Stimulated activated CD4-positive, alpha-beta T cell treated with anti-CD3 and anti-CD28 coated beads, Interleukin-12 subunit alpha, Interleukin-12 subunit beta, amount 100 ng/mL, for 48 hours (primary cell): ENCODE measurements around the gene REL.
"Not testable (repeated sequence)": the region's sequence is repeated elsewhere in the genome, so short reads cannot be mapped to it uniquely, and the experiment has no call there.

ENCODE experiments used
- DNase-seq, 3 donors: peaks; one replicate each; pipeline ENCODE4 v3.0.0-alpha.2; 2020; ENCODE audit warnings: low read depth in 2 of 3, low spot score in 1 of 3

The REL gene

DNA sequence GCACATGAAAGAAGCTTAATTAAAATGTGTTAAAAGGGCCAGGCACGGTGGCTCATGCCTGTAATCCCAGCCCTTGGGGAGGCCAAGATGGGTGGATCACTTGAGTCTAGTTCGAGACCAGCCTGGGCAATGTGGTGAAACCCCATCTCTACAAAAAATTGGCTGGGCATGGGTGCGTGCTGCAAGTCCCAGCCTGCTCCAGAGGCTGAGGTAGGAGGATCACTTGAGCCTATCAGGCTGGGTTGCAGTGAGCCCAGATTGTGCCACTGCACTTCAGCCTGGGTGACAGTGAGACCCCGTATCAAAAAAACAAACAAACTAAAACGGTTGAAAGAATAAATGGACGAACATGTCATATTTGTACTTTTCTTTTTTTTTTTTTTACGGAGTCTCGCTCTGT is 26.0 kb downstream of the REL start:
- DNase-seq, result no peak

- no peak for DNase-seq
These were observed 44.8 kb downstream of the REL start for GRCh38 chr2:60925994-60926740.

GRCh38 chr2:60926741-60927552 is 45.6 kb downstream of the REL start:
- no peak for DNase-seq

DNA sequence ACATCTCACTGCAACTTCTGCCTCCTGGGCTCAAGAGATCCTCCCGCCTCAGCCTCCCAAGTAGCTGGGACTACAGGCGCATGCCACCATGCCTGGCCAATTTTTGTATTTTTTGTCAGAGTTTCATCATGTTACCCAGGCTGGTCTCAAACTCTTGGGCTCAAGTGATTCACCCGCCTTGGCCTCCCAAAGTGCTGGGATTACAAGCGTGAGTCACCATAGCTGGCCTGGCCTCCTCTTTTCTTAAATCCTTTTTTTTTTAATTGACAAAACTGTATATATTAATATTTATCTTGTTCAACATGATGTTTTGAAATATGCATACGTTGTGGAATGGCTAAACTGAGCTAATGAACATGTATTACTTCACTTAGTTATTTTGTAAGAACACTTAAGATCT is 50.7 kb downstream of the REL start:
- DNase-seq, result not testable (repeated sequence)

DNA sequence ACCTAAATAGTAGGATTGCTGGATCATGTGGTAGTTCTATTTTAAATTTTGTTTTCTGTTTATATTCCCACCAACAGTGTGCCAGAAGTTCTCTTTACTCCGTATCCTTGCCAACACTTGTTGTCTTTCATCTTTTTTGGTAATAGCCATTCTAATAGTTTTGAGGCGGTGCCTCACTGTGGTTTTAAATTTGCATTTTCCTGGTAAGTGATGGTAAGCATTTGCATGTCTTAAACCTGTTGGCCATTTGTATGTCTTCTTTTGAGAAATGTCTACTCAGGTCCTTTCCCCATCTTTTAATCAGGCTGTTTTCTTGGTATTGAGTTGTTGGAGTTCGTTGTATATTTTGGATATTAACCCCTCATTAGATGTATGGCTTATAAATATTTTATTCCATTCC is 51.6 kb downstream of the REL start:
- no peak for DNase-seq

DNA sequence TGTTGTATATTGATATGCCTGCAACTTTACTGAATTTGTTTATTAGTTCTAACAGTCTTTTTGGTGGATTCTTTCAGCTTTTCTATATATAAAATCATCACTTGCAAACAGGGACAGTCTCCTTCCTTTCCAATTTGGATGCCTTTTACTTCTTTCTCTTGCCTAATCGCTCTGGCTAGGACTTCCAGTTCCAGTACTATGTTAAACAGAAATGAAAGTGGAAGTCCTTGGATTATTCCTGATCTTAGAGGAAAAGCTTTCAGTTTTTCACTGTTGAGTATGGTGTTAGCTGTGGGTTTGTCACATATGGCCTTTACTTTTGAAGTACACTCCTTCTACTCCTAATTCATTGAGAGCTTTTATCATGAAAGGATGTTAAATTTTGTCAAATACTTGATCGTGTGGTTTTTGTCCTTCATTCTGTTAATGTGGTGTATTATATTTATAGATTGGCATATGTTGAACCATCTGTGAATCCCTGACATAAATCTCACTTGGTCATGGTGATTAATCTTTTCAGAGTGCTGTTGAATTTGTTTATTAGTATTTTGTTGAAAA is 52.9 kb downstream of the REL start:
- DNase-seq, result no peak

- no peak for DNase-seq
These were observed 55.4 kb downstream of the REL start for GRCh38 chr2:60936757-60937156.

GRCh38 chr2:60938301-60938700 is 56.9 kb downstream of the REL start:
- DNase-seq, result no peak

DNA sequence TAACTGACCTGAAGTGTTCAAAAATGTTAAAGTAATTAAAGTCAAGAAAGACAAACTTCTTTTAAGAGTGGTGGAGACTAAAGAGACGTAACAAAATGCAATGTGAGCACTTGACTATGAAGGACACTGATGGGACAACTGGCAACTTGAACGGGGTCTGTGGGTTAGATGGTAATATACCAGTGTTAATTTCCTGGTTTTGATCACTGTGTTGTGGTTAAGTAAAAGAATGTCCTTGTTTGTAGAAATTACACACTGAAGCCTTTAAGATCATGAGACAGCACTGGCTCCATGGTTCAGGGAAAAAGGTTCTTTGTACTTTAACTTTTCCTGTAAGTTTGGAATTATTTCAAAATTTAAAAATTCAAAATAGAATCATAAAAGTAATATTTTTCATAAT is 58.2 kb downstream of the REL start:
- no peak for DNase-seq

GRCh38 chr2:60945341-60945740 is 64.0 kb downstream of the REL start:
- DNase-seq, result no peak

GRCh38 chr2:60947056-60947455 is 65.7 kb downstream of the REL start:
- no peak for DNase-seq

DNA sequence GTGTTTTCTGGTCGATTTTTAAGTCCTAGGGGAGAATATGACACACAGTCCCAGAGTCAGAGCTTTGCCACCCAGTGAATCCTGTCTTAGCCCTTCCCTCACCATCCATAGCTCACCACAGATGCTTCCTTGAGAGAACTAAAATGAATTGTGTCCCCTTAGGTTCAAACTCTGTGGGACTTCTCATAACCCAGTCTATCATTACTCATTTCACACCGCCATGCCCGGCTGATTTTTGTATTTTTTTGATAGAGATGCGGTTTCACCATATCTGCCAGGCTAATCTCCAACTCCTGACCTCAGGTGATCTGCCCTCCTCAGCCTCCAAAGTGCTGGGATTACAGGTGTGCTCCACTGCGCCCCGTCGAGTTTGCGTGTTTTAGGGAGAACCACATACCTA is 66.8 kb downstream of the REL start:
- DNase-seq, result no peak

DNA sequence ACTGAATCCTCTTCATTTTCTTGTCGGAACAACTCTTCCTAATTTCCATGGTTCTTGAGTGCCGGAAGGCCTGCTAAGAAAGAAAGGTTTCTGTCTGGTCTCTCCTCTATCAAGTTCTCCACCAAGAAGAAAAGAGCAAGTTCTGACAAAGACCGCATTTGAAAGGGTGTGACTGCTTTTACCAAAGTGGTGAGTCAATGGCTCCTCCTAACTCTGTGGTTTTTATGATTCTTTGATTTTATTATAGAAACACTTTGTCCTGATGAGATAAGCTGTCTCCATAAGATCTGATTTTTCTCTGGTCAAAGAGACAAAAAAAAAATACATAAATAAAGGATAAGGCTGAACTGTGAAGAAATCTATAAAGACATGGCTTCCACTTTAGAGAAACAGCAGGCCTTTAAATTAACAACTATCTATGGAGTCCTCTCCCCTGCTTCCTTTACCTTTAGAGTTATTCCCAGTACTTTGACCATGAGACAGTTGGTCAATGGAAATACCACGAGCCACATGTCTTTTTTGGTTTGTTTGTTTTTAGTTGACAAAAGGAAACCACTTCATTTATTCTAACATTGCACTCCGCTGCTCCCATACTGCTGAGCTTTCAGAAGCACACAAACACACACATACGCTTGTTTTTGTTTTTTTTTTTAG is 67.7 kb downstream of the REL start:
- DNase-seq, result no peak

DNA sequence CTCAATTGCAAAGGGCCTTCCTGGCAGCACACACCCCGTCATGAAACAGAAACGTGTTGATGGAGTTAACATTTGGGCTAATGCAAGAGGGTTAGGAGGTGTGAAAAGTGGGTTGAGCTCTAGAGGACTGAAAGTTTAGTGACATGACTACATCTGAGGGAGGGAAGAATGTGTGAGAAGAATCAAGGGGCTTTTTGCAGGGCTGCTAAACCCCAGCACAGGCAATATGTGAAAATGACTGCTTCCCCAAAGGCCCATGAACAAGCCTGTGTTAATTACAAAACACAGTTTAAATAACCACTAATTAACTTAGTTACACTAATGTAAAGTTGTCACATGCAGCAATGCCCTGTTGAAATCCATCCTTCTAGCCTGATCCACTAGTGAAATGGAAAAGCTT is 72.8 kb downstream of the REL start:
- no peak for DNase-seq

GRCh38 chr2:60957224-60957623 is 75.8 kb downstream of the REL start:
- no peak for DNase-seq

DNA sequence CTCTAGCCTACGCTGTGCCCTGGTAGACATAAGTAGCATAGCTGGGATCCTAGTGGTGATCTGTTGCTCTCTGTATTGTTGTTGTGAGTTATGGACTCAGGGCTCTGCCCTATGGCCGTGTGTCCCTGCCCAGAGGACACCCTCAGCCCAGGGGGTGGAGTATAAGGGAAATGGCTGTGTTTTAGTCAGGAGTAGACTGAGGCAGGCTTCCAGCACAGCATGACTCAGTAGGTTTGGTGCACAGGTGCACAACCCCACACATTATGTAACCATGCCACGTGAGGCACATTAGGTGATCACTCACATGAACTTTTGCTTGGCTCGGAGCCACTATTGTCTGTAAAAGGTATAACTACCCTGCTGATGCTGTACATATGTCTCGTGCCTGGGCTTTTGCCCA is 76.3 kb downstream of the REL start:
- DNase-seq, result no peak

DNA sequence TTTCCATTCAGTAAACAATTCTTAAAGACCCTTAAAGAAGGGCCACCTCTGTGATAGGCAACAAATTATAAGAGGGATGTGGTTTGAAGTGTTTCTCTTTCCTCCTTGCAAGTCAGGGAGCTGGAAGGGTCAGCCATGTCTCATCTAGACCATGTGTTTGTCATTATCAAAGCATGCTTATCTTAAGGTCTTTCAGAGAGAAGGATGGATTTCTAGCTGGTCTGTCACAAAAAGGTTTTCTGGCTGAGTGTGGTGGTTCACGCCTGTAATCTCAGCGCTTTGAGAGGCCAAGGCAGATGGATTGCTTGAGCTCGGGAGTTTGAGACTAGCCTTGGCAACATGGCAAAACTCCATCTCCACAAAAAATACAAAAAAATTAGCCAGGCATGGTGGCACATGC is 77.0 kb downstream of the REL start:
- DNase-seq, result no peak

DNA sequence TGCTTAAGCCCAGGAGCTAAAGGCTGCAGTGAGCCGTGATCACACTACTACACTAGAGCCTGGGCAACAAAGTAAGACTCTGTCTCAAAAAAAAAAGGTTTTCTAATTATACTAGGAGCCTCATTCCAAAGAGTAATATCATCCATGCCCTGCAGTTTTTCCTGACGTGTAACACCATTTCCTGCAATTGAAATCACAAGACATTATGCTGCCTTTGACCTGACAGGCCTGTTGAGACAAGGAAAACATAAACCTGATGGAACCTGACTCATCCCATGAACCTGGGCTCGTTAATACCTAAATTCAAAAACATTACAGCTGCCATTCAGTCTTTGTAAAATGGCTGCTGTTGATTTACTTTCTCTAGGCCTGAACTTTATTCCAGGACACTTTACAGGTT is 77.4 kb downstream of the REL start:
- no peak for DNase-seq

GRCh38 chr2:60959501-60959900 is 78.1 kb downstream of the REL start:
- no peak for DNase-seq

GRCh38 chr2:60960706-60961105 is 79.3 kb downstream of the REL start:
- no peak for DNase-seq

DNA sequence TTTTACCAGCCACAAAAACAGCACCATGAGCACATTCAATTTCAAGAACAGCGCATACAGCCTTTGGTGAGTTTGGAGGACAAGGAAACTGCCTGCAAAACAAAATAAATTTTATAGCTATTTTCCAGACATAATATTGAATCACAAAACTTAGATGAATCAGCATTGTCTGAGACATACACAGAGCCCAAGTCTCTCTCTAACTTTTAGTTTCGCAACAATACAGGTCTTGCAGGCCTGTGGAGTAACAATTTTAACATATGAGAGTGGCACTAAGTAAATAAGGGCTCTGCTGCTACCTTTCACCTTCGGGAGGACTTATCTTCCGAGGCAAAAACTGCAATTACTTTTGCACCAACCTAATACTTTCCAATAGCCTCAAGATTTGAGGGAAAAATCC is 80.1 kb downstream of the REL start:
- DNase-seq, result no peak

GRCh38 chr2:60962528-60962927 is 81.2 kb downstream of the REL start:
- no peak for DNase-seq
